ENCODE results near the gene KCNE2. TPM values are rescaled to one million over a fixed set of nuclear protein-coding genes. Genes with fewer than 3 reads are reported as not detected.

The KCNE2 gene
- total RNA-seq, 1 donor, result not detected

- Histone ChIP-seq H2AFZ (ENCODE audit: low read length) (no peak overlapping the region), H3K4me2 (ENCODE audit: insufficient read depth, low read length) (no peak overlapping the region), H3K4me3 (ENCODE audit: insufficient read depth, low read length) (no peak overlapping the region), H4K20me1 (ENCODE audit: insufficient read depth, low read length) (no peaks in the 10 kb centered on the region), H3K36me3 (ENCODE audit: insufficient read depth, low read length) (no peaks in the 10 kb centered on the region), H3K27ac (ENCODE audit: low read depth, low read length) (no peak overlapping the region), H3K9me3 (ENCODE audit: low read depth, low read length) (no peaks in the 10 kb centered on the region), H3K4me1 (ENCODE audit: insufficient read depth, low read length) (no peaks in the 10 kb centered on the region), H3K79me2 (ENCODE audit: insufficient read depth, low read length) (no peaks in the 10 kb centered on the region), H3K27me3 (ENCODE audit: insufficient read depth, low read length) (peaks cover 28% of the 10 kb centered on the region)
- no peak for TF ChIP-seq CTCF (IDR thresholded peaks at IDR 0.05; ENCODE audit: extremely low read depth, low read depth, low read length)
- no peak for DNase-seq (ENCODE audit: insufficient read length, low spot score, missing footprints)
These were observed 3.1 kb upstream of the KCNE2 start for GRCh38 chr21:34360488-34361241.

- no peak overlapping the region for H3K4me3 ChIP-seq (ENCODE audit: insufficient read depth, low read length)
- H3K4me2 ChIP-seq (ENCODE audit: insufficient read depth, low read length), result peak overlapping the region; percentile 87
- no peaks in the 10 kb centered on the region for H4K20me1 ChIP-seq (ENCODE audit: insufficient read depth, low read length)
- H3K36me3 ChIP-seq (ENCODE audit: insufficient read depth, low read length), result no peaks in the 10 kb centered on the region
- H2AFZ ChIP-seq (ENCODE audit: low read length), result peak overlapping the region; percentile 78
- no peak for TF ChIP-seq CTCF (IDR thresholded peaks at IDR 0.05; ENCODE audit: extremely low read depth, low read depth, low read length)
- no peak for DNase-seq (ENCODE audit: insufficient read length, low spot score, missing footprints)
- H3K27me3 ChIP-seq (ENCODE audit: insufficient read depth, low read length), result peaks cover 24% of the 10 kb centered on the region
- no peaks in the 10 kb centered on the region for H3K4me1 ChIP-seq (ENCODE audit: insufficient read depth, low read length)
- H3K79me2 ChIP-seq (ENCODE audit: insufficient read depth, low read length), result no peaks in the 10 kb centered on the region
- H3K27ac ChIP-seq (ENCODE audit: low read depth, low read length), result no peak overlapping the region
- no peaks in the 10 kb centered on the region for H3K9me3 ChIP-seq (ENCODE audit: low read depth, low read length)
These were observed 1.7 kb upstream of the KCNE2 start for GRCh38 chr21:34362136-34362444.

- Histone ChIP-seq H2AFZ (ENCODE audit: low read length) (no peak overlapping the region), H3K79me2 (ENCODE audit: insufficient read depth, low read length) (no peaks in the 10 kb centered on the region)
- DNase-seq (ENCODE audit: insufficient read length, low spot score, missing footprints), result no peak
These were observed 1.1 kb upstream of the KCNE2 start for GRCh38 chr21:34362670-34363069.

GRCh38 chr21:34364921-34365320 lies 1.1 kb downstream of the KCNE2 start:
- H2AFZ ChIP-seq (ENCODE audit: low read length), result no peak overlapping the region
- no peak overlapping the region for H3K4me3 ChIP-seq (ENCODE audit: insufficient read depth, low read length)
- no peak for TF ChIP-seq CTCF (IDR thresholded peaks at IDR 0.05; ENCODE audit: extremely low read depth, low read depth, low read length)
- H3K4me1 ChIP-seq (ENCODE audit: insufficient read depth, low read length), result no peaks in the 10 kb centered on the region
- no peak overlapping the region for H3K4me2 ChIP-seq (ENCODE audit: insufficient read depth, low read length)
- H3K27ac ChIP-seq (ENCODE audit: low read depth, low read length), result no peak overlapping the region
- peaks cover 19% of the 10 kb centered on the region for H3K27me3 ChIP-seq (ENCODE audit: insufficient read depth, low read length)
- H3K79me2 ChIP-seq (ENCODE audit: insufficient read depth, low read length), result no peaks in the 10 kb centered on the region
- H4K20me1 ChIP-seq (ENCODE audit: insufficient read depth, low read length), result no peaks in the 10 kb centered on the region
- H3K36me3 ChIP-seq (ENCODE audit: insufficient read depth, low read length), result no peaks in the 10 kb centered on the region
- DNase-seq (ENCODE audit: insufficient read length, low spot score, missing footprints), result no peak
- H3K9me3 ChIP-seq (ENCODE audit: low read depth, low read length), result no peaks in the 10 kb centered on the region

More at GRCh38 chr21:34362670-34363069, 1.1 kb upstream of the KCNE2 start:
- no peaks in the 10 kb centered on the region for H3K4me1 ChIP-seq (ENCODE audit: insufficient read depth, low read length)
- no peaks in the 10 kb centered on the region for H4K20me1 ChIP-seq (ENCODE audit: insufficient read depth, low read length)
- peaks cover 24% of the 10 kb centered on the region for H3K27me3 ChIP-seq (ENCODE audit: insufficient read depth, low read length)
- H3K27ac ChIP-seq (ENCODE audit: low read depth, low read length), result no peak overlapping the region
- H3K36me3 ChIP-seq (ENCODE audit: insufficient read depth, low read length), result no peaks in the 10 kb centered on the region
- no peak overlapping the region for H3K4me2 ChIP-seq (ENCODE audit: insufficient read depth, low read length)
- no peak for TF ChIP-seq CTCF (IDR thresholded peaks at IDR 0.05; ENCODE audit: extremely low read depth, low read depth, low read length)
- H3K9me3 ChIP-seq (ENCODE audit: low read depth, low read length), result no peaks in the 10 kb centered on the region
- no peak overlapping the region for H3K4me3 ChIP-seq (ENCODE audit: insufficient read depth, low read length)

All from osteoblast (primary cell).